Pancreas (tissue), 10 donors: ENCODE measurements around the gene GAL3ST3. TPM values are rescaled to one million over a fixed set of nuclear protein-coding genes. Genes with fewer than 3 reads are reported as not detected.

ENCODE experiments used
- ATAC-seq, 4 donors: fragments of 200-7000 bp; cut with Tn5 transposase; one replicate each; pipeline versions ENCODE4 v1.8.0 to v1.9.1; 2020; ENCODE audit warnings: mild to moderate bottlenecking in 4 of 4, moderate library complexity in 4 of 4
- DNase-seq, 6 donors: peaks; one replicate each; pipeline ENCODE4 v3.0.0-alpha.2; 2020
- FAIRE-seq: peaks from 2 replicates; lab custom pipeline; 2012; peaks lifted over from hg19 to GRCh38; lab: Jason Lieb, UNC
- H3K27ac ChIP-seq, 4 donors: fragments of 200-600 bp; sonication (generic); 1 replicate in 3 of 4; 2 replicates in 1 of 4; pipeline versions ENCODE4 v1.5.0 to v1.8.0; 2020
- H3K27me3 ChIP-seq, 4 donors: fragments of 200-600 bp; one replicate each; pipeline ENCODE4 v1.8.0; 2021
- H3K36me3 ChIP-seq, 3 donors: fragments of 200-600 bp; sonication (generic) in 1 of 3; one replicate each; pipeline versions ENCODE4 v1.5.0 to v1.8.0; 2020 to 2021
- H3K4me1 ChIP-seq, 3 donors: fragments of 200-600 bp; one replicate each; pipeline ENCODE4 v1.8.0; 2021
- H3K4me3 ChIP-seq, 4 donors: fragments of 200-600 bp; sonication (generic) in 2 of 4; one replicate each; pipeline versions ENCODE4 v1.5.0 to v1.8.0; 2020 to 2021
- H3K9me3 ChIP-seq, 4 donors: fragments of 200-600 bp; one replicate each; pipeline ENCODE4 v1.8.0; 2021
- WGBS, 2 donors: extraction: QIAGEN DNeasy Blood & Tissue Kit; methylation state at CpG; one replicate each; pipeline ENCODE4 v1.1.7; 2013; 5-methylcytosine and 5-hydroxymethylcytosine counted together
- intact Hi-C, 3 donors: fragments of 100-400 bp; cut with DNase I; formaldehyde crosslinking; loops; one replicate each; pipeline versions ENCODE4 v1.11.1 to v1.14.2; 2022
- polyA plus RNA-seq, 2 donors: library from polyadenylated mRNA; stranded (reverse); fragments of 200-250 nt; gene quantifications; one replicate each; pipeline ENCODE4 v1.2.3, GENCODE V29; 2013
- total RNA-seq, 6 donors: library from RNA; stranded (reverse); fragmentation: NEBNext Ultra II Directional in 4 of 6; extraction: Animal tissue kit (Norgen Biotek cat#: 25700) in 4 of 6; gene quantifications; one replicate each; pipeline versions ENCODE4 v1.2.1 to v1.2.4, GENCODE V29; 2021 to 2023
- TF ChIP-seq, protein P1 (sequence below), 4 donors: fragments of 200-600 bp; sonication (generic) in 3 of 4; IDR thresholded peaks; one replicate each; pipeline versions ENCODE4 v1.5.0 to v1.8.0; 2021; ENCODE audit warnings: antibody characterized with exemption in 4 of 4
- donor health status: healthy with polysubstance abuse.
- donor health status: DM: no; HTN: no; CAD: no; lungs with moderate emphysema.
- donor health status: DM: no; HTN: no; CAD: no.
- donor health status: control.
- donor health status: control.
- donor health status: Bipolar disorder and iron deficiency.
- donor health status: DM: yes; HTN: yes; CAD: no.
- donor health status: DM: no; HTN: no; CAD: no.
- donor health status: DM: no; HTN: no; CAD: no.
- donor health status: DM: yes; HTN: yes; CAD: no.

The GAL3ST3 gene
- total and polyA plus RNA-seq, 8 donors, result 0.20 to 1.8 (median 0.43) TPM; not detected in 1

DNA sequence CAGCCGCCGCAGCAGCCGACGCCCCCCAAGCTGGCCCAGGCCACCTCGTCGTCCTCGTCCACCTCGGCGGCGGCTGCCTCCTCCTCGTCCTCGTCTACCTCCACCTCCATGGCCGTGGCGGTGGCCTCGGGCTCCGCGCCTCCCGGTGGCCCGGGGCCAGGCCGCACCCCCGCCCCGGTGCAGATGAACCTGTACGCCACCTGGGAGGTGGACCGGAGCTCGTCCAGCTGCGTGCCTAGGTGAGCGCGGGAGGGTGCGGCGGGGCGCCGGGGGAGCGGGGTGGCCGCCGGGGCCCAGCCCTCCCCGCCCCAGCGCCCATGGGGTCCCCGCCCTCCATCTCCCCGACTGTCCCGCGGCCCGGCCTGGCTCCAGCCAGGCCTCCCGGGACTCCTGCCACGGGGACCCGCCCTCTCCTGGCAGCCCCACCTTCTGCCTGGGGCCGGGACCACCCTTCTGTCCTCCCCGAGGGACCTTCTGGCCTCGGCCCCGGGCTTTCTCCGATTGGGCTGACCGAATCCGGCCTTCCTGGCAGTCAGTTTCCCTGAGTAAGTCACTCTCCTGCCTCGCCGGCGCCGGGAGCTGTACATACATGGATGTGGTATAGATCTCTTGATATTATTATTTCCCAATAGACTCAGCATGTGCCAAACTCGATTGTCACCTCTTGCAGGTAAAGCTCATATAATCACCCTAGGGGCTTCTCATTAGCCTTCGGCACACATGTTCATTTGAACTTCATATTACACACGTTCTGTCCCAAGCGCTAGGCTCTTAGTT is 21.8 kb upstream of the GAL3ST3 start:
- 1 to 2% methylated on average over 22 to 60 of the region's 60 CpGs for WGBS, 2 donors
- intact Hi-C loops, result loop anchor here in 1 of 3 donors (10.0 kb wide), 1 partner anchor 64 kb away; no protein-coding TSS in a partner anchor

DNA sequence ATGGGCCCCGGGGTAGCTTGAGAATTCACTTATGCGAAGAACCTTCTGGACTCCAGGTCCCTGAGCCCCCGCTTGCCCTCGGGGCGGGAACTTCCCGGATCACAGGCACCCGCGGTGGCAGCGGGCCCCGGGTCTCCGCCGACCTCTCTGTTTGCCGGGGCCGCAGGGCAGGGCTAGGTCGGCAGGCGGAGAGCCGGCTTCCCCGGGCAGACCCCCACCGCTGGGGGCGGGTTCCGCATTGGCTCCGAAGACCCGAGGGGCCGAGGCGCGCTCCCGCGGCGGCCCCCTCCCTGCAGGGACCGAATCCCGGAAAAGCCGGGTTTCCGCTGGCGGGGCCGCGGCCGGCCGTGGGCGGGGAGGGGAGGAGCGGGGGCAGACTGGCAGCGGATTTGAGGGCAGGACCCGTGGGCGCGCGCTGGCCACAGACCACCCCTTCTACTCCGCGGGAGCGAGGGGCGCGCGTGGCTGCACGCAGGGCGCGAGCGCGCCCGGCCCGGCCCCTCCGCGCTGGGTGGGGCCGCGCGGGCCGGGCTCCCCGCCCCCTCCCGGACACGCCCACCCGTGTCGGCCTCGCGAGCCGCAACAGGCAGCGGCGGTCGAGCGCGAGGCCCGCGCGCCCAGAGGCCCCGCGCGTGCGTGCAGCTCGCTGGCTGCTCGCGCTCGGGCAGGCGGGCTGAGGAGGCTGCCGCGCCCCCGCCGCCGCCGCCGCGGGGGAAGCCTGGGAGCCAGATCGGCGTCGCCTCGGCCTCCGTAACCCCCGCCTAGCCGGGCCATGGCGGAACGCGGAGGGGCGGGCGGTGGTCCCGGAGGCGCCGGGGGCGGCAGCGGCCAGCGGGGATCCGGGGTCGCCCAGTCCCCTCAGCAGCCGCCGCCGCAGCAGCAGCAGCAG is 21.0 kb upstream of the GAL3ST3 start, which contains the start of gene PACS1:
PACS1 (plus strand) TSS at position 558 of the 889 bp plus-strand sequence; CDS start at position 773, 215 bp downstream.
- 0 to 1% methylated on average over 59 to 120 of the region's 120 CpGs for WGBS, 2 donors
- H3K36me3 ChIP-seq, result peaks cover 3 to 15% (median 13%) of the 10 kb centered on the region in 3 donors
- peaks cover 0 to 17% (median 11%) of the 10 kb centered on the region in 3 donors for H3K4me1 ChIP-seq

More for the DNA sequence above, 21.8 kb upstream of the GAL3ST3 start:
- H3K36me3 ChIP-seq, result peaks cover 3 to 13% (median 7%) of the 10 kb centered on the region in 3 donors
- DNase-seq, result peak; percentile 50 to 85 (median 69)
- peak overlapping the region; percentile 73 to 90 (median 78) for H3K4me3 ChIP-seq
- FAIRE-seq, result no peak
- TF ChIP-seq, protein P1, sequence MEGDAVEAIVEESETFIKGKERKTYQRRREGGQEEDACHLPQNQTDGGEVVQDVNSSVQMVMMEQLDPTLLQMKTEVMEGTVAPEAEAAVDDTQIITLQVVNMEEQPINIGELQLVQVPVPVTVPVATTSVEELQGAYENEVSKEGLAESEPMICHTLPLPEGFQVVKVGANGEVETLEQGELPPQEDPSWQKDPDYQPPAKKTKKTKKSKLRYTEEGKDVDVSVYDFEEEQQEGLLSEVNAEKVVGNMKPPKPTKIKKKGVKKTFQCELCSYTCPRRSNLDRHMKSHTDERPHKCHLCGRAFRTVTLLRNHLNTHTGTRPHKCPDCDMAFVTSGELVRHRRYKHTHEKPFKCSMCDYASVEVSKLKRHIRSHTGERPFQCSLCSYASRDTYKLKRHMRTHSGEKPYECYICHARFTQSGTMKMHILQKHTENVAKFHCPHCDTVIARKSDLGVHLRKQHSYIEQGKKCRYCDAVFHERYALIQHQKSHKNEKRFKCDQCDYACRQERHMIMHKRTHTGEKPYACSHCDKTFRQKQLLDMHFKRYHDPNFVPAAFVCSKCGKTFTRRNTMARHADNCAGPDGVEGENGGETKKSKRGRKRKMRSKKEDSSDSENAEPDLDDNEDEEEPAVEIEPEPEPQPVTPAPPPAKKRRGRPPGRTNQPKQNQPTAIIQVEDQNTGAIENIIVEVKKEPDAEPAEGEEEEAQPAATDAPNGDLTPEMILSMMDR (IDR thresholded peaks at IDR 0.05), result no peak
- no peaks in the 10 kb centered on the region for H3K27me3 ChIP-seq
- H3K27ac ChIP-seq, result peak overlapping the region; percentile 59 to 90 (median 80)
- H3K4me1 ChIP-seq, result peaks cover 0 to 17% (median 11%) of the 10 kb centered on the region in 3 donors
- no peaks in the 10 kb centered on the region for H3K9me3 ChIP-seq
- ATAC-seq, result peak; percentile 24 to 51 (median 30)

DNA sequence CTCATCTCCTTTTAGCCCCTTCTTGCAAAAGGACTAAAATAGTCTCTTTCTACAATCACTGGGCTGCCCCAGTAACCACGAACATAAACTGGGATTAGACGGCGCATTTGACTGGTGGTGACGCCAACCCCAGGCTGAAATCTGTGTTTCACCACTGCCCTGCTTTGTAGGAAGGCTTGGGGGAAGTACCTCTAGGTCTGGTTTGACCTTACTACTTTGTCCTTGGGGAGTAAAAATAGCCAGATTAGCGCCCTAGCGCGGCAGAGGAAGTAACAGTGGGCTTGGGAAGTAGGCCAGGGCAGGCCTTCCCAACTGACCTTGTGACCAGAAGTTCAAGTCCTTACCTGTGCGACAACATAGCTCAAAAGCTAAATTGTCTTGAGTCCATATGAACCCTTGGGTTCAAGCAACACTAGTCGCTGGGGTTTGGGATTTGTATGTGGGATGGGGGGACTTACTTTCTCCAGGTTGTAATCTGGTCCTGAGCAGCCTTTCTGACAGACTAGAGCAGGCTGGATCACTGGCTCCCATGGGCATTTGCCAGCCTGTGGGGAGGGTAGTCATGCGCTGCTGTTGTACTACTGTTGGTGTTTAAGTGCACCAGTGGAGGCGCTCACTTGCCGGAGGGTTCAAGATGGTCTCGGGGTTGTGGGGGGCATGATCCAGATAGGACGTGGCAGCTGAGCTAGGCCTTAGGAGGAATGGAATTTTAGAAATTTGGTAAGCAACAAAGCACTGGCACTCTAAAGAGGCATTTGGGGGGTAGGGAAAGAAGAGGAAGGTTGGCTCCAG is 20.2 kb upstream of the GAL3ST3 start:
- WGBS, 2 donors, result 14 to 20% methylated on average over 14 of the region's 14 CpGs
- H3K27ac ChIP-seq, result peak overlapping the region; percentile 75 to 94 (median 88)
- FAIRE-seq (no peak), DNase-seq (peak in 5 of 6 donors; percentile 58 to 75 (median 67)), ATAC-seq (peak; percentile 46 to 72 (median 56))
- peaks cover 3 to 23% (median 20%) of the 10 kb centered on the region in 3 donors for H3K36me3 ChIP-seq
- no peaks in the 10 kb centered on the region for H3K9me3 ChIP-seq
- peaks cover 0 to 17% (median 11%) of the 10 kb centered on the region in 3 donors for H3K4me1 ChIP-seq
- H3K4me3 ChIP-seq, result peak overlapping the region in 3 of 4 donors; percentile 73 to 90 (median 76)
- TF ChIP-seq, protein P1 (IDR thresholded peaks at IDR 0.05), result no peak
- no peaks in the 10 kb centered on the region for H3K27me3 ChIP-seq
- intact Hi-C loops, result loop anchor here in 1 of 3 donors (10.0 kb wide), 1 partner anchor 66 kb away; no protein-coding TSS in a partner anchor

More for the DNA sequence above, 21.0 kb upstream of the GAL3ST3 start, which contains the start of gene PACS1:
- FAIRE-seq (no peak), ATAC-seq (peak; percentile 50 to 77 (median 54)), DNase-seq (peak; percentile 67 to 88 (median 78))
- TF ChIP-seq, protein P1 (IDR thresholded peaks at IDR 0.05), result no peak
- Histone ChIP-seq H3K27ac (peak within 1 kb of the TSS; percentile 75 to 94 (median 88)), H3K4me3 (peak within 1 kb of the TSS; percentile 73 to 90 (median 78)), H3K9me3 (no peaks in the 10 kb centered on the region), H3K27me3 (no peaks in the 10 kb centered on the region)
- intact Hi-C loops, result loop anchor here in 2 of 3 donors (10.0 kb wide), 1 partner anchor 65 kb away; no protein-coding TSS in a partner anchor
